Right cardiac atrium (tissue), 5 donors: ENCODE measurements around the gene EML1. TPM values are rescaled to one million over a fixed set of nuclear protein-coding genes. Genes with fewer than 3 reads are reported as not detected.
A peak's percentile ranks its signal among the peaks of the same experiment; 100 is the strongest.
"Not testable (repeated sequence)": the region's sequence is repeated elsewhere in the genome, so short reads cannot be mapped to it uniquely, and the experiment has no call there.

Experiments used
- ATAC-seq, 2 donors: fragments of 200-7000 bp; cut with Tn5 transposase; one replicate each; pipeline versions ENCODE4 v1.8.0 to v1.9.1; 2020; ENCODE audit warnings: moderate library complexity in 2 of 2, mild to moderate bottlenecking in 1 of 2
- DNase-seq, 3 donors: peaks; one replicate each; pipeline ENCODE4 v3.0.0-alpha.2; 2020
- H3K27ac ChIP-seq: one replicate; pipeline ENCODE4 v1.5.1; 2013; ENCODE audit warnings: mild to moderate bottlenecking, low read length, control low read depth, moderate library complexity
- H3K27me3 ChIP-seq: one replicate; pipeline ENCODE4 v1.6.1; 2013; ENCODE audit not compliant: control insufficient read depth, insufficient read depth
- H3K4me1 ChIP-seq: one replicate; pipeline ENCODE4 v1.6.1; 2013; ENCODE audit warnings: low read length; ENCODE audit not compliant: control insufficient read depth, insufficient read depth
- H3K4me3 ChIP-seq: one replicate; pipeline ENCODE4 v1.5.1; 2013; ENCODE audit warnings: low read length, control low read depth
- H3K9me3 ChIP-seq: one replicate; pipeline ENCODE4 v1.6.1; 2013; ENCODE audit warnings: low read length; ENCODE audit not compliant: control insufficient read depth
- WGBS: extraction: QIAGEN DNeasy Blood & Tissue Kit; methylation state at CpG from one replicate; pipeline ENCODE4 v1.1.7; 2013; 5-methylcytosine and 5-hydroxymethylcytosine counted together
- intact Hi-C, 4 donors: fragments of 100-400 bp; cut with DNase I; formaldehyde crosslinking; loops; one replicate each; pipeline versions ENCODE4 v1.11.0 to v1.14.0; 2022 to 2023
- polyA plus RNA-seq: library from polyadenylated mRNA; stranded (reverse); fragments of 200-250 nt; gene quantifications from one replicate; pipeline ENCODE4 v1.2.3, GENCODE V29; 2013
- total RNA-seq, 4 donors: library from RNA; stranded (reverse); fragmentation: NEBNext Ultra II Directional; extraction: Animal tissue kit (Norgen Biotek cat#: 25700); gene quantifications; one replicate each; pipeline ENCODE4 v1.2.1, GENCODE V29; 2021
- donor health status: healthy with polysubstance abuse.
- donor health status: DM: no; HTN: yes; CAD: no.
- donor health status: DM: no; HTN: no; CAD: no.
- donor health status: DM: no; HTN: yes; CAD: no; lungs with severe emphysema.
- donor health status: DM: yes; HTN: yes; CAD: no.

EML1 gene
- total and polyA plus RNA-seq, 5 donors: 11.2 to 39.1 (median 34.0) TPM

DNA sequence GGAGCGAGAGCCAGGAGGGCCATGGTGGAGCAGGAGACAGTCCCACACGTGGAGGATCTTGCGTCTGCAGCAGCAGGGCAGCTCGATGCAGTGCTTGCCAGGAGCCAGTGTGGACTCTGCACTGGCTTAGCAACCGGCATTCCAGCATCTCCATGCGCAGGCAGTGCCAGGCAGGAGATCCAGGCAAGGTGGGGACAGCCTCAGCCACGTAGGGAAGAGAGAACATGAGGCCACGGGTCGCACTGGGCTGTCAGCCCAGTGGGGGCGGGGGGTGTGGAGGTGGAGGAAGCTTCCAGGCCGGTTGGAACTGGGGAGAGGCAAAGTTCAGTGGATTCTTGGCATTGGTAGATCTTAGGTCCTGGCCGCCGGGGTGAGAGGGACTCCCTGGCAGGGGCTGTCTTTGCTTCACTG, 151.0 kb downstream of the EML1 start:
- WGBS: 50% methylated on average over 13 of the region's 13 CpGs
- H3K4me1 ChIP-seq: no peaks in the 10 kb centered on the region
- no peak for ATAC-seq
- no peak overlapping the region for H3K4me3 ChIP-seq
- no peaks in the 10 kb centered on the region for H3K9me3 ChIP-seq
- H3K27ac ChIP-seq: no peak overlapping the region
- no peak for DNase-seq
- intact Hi-C loops: no loop called here
- H3K27me3 ChIP-seq: no peaks in the 10 kb centered on the region

DNA sequence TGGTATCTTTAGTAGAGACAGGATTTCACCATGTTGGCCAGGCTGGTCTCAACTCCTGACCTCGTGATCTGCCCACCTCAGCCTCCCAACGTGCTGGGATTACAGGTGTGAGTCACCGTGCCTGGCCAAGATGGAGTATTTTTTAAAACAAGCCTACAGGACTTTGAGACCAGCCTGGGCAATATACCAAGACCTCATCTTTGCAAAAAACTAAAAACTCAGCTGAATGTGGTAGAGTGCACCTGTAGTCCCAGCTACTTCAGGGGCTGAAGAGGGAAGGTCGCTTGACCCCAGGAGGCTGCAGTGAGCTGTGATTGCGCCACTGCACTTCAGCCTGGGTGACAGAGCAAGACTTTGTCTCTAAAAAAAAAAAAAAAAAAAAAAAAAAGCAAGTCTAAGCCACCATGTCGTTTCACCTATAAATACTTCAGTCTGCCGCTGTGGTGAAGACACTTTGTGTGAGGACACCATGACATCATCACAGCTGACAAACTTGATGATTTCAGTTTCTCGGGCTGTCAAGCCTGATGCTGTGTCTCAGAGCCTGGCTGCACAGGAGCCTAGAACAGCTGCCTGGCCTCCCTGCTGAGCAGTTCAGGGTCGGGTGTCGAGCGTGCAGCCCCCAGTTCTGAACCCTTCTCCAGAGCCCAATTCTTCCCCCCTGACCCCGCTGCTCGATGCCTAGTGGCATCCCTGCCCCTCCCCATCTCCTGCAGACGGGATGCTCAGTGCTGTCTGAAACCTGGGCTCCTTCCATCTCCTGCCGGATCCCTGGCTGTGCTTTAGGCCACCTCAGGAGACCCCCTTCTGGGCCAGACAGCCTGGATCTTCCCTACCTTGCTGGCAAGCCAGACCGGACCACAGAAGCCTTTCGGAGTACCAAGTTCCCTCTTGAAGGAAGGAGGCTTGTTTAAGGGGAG, 152.8 kb downstream of the EML1 start:
- no peak for DNase-seq
- no peaks in the 10 kb centered on the region for H3K27me3 ChIP-seq
- H3K9me3 ChIP-seq: no peaks in the 10 kb centered on the region
- intact Hi-C loops: no loop called here
- H3K4me3 ChIP-seq: no peak overlapping the region
- peak; percentile 7 to 32 for ATAC-seq
- no peaks in the 10 kb centered on the region for H3K4me1 ChIP-seq
- WGBS: 60% methylated on average over 17 of the region's 17 CpGs
- H3K27ac ChIP-seq: no peak overlapping the region

DNA sequence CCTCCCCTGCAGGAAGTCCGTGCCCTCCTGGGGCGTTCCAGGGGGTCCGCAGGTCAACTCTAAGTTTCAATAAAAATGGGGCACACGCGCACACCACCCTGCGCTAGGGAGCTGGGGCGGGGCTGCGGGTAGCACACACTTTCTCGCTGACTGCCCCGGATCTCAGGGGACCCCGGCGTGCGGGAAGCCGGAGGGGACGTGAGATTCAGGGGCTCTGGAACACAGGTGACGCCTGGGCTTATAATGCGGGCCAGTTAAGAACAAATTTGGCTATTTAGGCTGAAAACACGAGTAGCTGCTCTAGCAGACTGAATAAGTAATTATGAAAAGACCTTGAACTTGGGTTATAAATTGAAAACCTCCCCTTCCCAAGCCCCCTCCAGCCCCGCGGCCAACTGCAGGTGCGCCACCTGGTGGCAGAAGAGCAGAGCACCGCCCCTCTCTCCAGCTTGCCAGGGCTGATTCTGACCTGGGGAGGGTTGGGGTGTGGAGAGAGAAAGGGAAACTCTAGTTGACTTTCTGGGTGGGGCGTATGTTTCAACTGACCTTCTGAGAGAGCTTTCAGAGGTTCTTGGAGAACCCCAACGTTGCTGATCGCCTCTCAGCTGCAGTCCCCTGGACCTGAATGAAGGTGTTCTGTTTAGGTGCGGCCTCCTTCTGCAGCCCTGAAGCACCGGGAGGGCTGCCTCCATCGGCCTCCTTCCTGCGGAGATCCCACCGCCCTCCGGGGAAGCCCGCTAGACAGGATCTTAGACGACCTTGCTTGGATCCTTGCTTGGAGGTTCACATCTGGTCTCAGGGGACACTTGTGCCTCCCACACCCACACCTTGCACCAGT, 153.7 kb downstream of the EML1 start:
- no peaks in the 10 kb centered on the region for H3K9me3 ChIP-seq
- H3K27me3 ChIP-seq: no peaks in the 10 kb centered on the region
- DNase-seq: peak in 2 of 3 donors; percentile 63 to 73
- no peaks in the 10 kb centered on the region for H3K4me1 ChIP-seq
- peak; percentile 55 to 73 for ATAC-seq
- H3K27ac ChIP-seq: no peak overlapping the region
- 27% methylated on average over 33 of the region's 33 CpGs for WGBS
- intact Hi-C loops: no loop called here
- H3K4me3 ChIP-seq: no peak overlapping the region

- ATAC-seq (peak in 1 of 2 donors; percentile 32), DNase-seq (no peak)
- H3K27me3 ChIP-seq: no peaks in the 10 kb centered on the region
- H3K9me3 ChIP-seq: no peaks in the 10 kb centered on the region
- no peak overlapping the region for H3K4me3 ChIP-seq
- 58% methylated on average over 6 of the region's 6 CpGs for WGBS
- intact Hi-C loops: no loop called here
- H3K4me1 ChIP-seq: no peaks in the 10 kb centered on the region
- H3K27ac ChIP-seq: no peak overlapping the region
Observed at GRCh38 chr14:99947695-99948094, 154.5 kb downstream of the EML1 start.

DNA sequence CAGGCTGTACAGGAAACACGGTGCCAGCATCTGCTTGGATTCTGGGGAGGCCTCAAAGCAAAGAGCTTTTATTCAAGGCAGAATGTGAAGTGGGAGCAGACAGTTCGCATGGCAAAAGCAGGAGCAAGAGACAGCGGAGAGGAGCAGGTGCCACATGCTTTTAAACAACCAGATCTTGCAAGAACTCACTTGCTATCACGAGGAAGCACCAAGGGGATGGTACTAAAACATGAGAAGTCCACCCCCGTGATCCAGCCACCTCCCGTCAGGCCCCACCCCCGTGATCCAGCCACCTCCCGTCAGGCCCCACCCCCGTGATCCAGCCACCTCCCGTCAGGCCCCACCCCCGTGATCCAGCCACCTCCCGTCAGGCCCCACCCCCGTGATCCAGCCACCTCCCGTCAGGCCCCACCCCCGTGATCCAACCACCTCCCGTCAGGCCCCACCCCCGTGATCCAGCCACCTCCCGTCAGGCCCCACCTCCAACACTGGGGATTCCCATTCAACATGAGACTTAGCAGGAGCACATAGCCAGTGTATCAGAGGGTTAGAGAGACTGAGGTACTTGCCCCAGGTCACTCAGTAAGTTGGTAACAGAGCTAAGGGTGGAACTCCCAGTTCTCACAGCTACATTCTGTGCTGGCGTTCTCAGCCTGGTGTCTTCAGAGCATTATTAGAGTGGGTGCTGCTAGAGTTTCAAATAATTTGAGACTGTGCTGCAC, 156.0 kb downstream of the EML1 start:
- DNase-seq, H3K27me3 ChIP-seq, H3K9me3 ChIP-seq, H3K4me1 ChIP-seq, H3K27ac ChIP-seq, intact Hi-C loops, H3K4me3 ChIP-seq: not testable (repeated sequence)
- 44% methylated on average over 14 of the region's 19 CpGs for WGBS
- peak; percentile 40 to 44 for ATAC-seq

DNA sequence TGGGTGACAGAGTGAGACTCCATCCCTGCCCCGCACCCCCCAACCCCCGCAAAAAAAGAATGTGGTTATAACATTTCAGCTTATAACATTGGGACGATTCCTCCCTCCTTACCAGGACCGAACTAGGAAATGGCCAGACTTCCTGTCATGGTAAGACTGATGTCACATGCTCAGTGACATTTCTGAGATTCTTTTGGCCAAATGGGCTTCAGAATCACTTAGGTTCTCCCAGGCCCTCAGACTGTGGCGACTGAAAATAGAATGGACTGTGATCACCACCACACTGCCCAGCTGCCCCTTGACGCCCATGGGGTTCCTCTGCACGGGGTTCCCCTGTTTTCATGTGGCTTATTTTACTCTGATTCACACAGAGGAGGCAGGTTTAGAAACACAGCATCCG, 157.0 kb downstream of the EML1 start:
- no peak overlapping the region for H3K27ac ChIP-seq
- no peaks in the 10 kb centered on the region for H3K9me3 ChIP-seq
- no peak overlapping the region for H3K4me3 ChIP-seq
- intact Hi-C loops: no loop called here
- DNase-seq (no peak), ATAC-seq (no peak)
- H3K27me3 ChIP-seq: no peaks in the 10 kb centered on the region
- 58% methylated on average over 8 of the region's 8 CpGs for WGBS
- H3K4me1 ChIP-seq: no peaks in the 10 kb centered on the region

- no peaks in the 10 kb centered on the region for H3K4me1 ChIP-seq
- H3K9me3 ChIP-seq: no peaks in the 10 kb centered on the region
- H3K27me3 ChIP-seq: no peaks in the 10 kb centered on the region
- DNase-seq: no peak
- 67% methylated on average over 8 of the region's 8 CpGs for WGBS
- H3K4me3 ChIP-seq: no peak overlapping the region
- no peak for ATAC-seq
- H3K27ac ChIP-seq: no peak overlapping the region
- intact Hi-C loops: no loop called here
Observed at GRCh38 chr14:99951085-99951484, 157.9 kb downstream of the EML1 start.

DNA sequence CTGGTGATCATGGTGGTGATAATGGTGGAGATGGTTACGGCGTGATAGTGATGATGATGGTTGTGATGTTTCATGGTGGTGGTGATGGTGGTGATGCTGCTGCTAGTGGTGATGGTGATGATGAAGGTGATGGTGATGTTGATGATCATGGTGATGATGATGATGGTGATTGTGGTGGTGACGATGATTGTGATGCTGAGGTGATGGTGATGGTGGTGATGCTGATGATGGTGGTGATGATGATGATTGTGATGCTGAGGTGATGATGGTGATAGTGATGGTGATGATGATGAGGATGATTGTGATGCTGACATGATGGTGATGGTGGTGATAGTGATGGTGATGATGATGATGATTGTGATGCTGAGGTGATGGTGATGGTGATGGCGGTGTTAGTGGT, 158.8 kb downstream of the EML1 start:
- Histone ChIP-seq H3K27ac (no peak overlapping the region), H3K4me3 (no peak overlapping the region), H3K4me1 (no peaks in the 10 kb centered on the region), H3K27me3 (no peaks in the 10 kb centered on the region), H3K9me3 (no peaks in the 10 kb centered on the region)
- DNase-seq (no peak), ATAC-seq (no peak)
- over 99% methylated on average over 4 of the region's 4 CpGs for WGBS
- intact Hi-C loops: no loop called here

DNA sequence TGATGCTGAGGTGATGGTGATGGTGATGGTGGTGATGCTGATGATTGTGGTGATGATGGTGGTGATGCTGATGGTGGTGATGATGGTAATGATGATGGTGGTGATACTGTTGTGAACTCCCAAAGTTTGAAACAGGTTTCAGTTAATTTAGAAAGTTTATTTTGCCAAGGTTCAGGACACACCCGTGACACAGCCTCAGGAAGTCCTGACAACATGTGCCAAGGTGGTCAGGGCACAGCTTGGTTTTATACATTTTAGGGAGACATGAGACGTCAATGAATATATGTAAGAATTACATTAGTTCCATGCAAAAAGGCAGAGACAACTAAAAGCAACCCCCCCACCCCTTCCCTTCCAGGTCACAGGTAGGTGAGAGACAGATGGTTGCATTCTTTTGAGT, 159.2 kb downstream of the EML1 start:
- 43% methylated on average over 2 of the region's 2 CpGs for WGBS
- Histone ChIP-seq H3K4me3 (no peak overlapping the region), H3K27ac (no peak overlapping the region), H3K27me3 (no peaks in the 10 kb centered on the region), H3K4me1 (no peaks in the 10 kb centered on the region), H3K9me3 (no peaks in the 10 kb centered on the region)
- ATAC-seq (no peak), DNase-seq (no peak)
- intact Hi-C loops: no loop called here

- Histone ChIP-seq H3K4me1 (no peaks in the 10 kb centered on the region), H3K4me3 (no peak overlapping the region), H3K27ac (no peak overlapping the region), H3K9me3 (no peaks in the 10 kb centered on the region), H3K27me3 (no peaks in the 10 kb centered on the region)
- WGBS: 89% methylated on average over 7 of the region's 7 CpGs
- intact Hi-C loops: no loop called here
- DNase-seq (no peak), ATAC-seq (no peak)
Observed at GRCh38 chr14:99955826-99956455, 162.7 kb downstream of the EML1 start.
